Measurements from ENCODE around the gene SNCB. TPM values are rescaled to one million over a fixed set of nuclear protein-coding genes. Genes with fewer than 3 reads are reported as not detected.

The SNCB gene
- total RNA-seq, 4 donors from 2014 or later = not detected

DNA sequence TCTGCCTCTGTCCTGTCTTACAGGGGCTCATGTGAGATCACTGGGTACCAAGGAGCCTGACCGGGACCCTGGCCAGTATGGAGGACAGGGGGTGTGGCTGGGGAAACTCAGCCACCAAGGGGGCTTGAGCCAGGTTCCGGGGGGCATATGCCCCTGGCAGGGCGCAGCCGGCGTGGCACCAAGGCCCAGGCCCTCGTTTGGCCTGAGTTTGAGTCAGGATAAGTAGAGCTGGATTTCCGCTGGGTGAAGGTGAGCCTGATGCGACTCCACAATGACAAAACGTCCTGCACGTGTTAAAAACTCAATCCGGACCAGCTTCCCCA lies 16.3 kb upstream of the SNCB start:
- DNase-seq (ENCODE audit: low spot score in 2 of 2) = no peak
- Histone ChIP-seq H3K27me3 (no peaks in the 10 kb centered on the region), H3K36me3 (no peaks in the 10 kb centered on the region), H3K27ac (no peak overlapping the region), H3K9me3 (no peaks in the 10 kb centered on the region), H3K4me1 (peaks cover 29% of the 10 kb centered on the region), H3K4me3 (peak overlapping the region; percentile 73)
- WGBS = 66% methylated on average over 2 of the region's 11 CpGs
- no peak for TF ChIP-seq POLR2A (IDR thresholded peaks at IDR 0.05)
- TF ChIP-seq, protein P1, sequence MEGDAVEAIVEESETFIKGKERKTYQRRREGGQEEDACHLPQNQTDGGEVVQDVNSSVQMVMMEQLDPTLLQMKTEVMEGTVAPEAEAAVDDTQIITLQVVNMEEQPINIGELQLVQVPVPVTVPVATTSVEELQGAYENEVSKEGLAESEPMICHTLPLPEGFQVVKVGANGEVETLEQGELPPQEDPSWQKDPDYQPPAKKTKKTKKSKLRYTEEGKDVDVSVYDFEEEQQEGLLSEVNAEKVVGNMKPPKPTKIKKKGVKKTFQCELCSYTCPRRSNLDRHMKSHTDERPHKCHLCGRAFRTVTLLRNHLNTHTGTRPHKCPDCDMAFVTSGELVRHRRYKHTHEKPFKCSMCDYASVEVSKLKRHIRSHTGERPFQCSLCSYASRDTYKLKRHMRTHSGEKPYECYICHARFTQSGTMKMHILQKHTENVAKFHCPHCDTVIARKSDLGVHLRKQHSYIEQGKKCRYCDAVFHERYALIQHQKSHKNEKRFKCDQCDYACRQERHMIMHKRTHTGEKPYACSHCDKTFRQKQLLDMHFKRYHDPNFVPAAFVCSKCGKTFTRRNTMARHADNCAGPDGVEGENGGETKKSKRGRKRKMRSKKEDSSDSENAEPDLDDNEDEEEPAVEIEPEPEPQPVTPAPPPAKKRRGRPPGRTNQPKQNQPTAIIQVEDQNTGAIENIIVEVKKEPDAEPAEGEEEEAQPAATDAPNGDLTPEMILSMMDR (IDR thresholded peaks at IDR 0.05) = no peak
- TF ChIP-seq POLR2AphosphoS5 (IDR thresholded peaks at IDR 0.05) = no peak
- no peak for TF ChIP-seq EP300 (IDR thresholded peaks at IDR 0.05)

DNA sequence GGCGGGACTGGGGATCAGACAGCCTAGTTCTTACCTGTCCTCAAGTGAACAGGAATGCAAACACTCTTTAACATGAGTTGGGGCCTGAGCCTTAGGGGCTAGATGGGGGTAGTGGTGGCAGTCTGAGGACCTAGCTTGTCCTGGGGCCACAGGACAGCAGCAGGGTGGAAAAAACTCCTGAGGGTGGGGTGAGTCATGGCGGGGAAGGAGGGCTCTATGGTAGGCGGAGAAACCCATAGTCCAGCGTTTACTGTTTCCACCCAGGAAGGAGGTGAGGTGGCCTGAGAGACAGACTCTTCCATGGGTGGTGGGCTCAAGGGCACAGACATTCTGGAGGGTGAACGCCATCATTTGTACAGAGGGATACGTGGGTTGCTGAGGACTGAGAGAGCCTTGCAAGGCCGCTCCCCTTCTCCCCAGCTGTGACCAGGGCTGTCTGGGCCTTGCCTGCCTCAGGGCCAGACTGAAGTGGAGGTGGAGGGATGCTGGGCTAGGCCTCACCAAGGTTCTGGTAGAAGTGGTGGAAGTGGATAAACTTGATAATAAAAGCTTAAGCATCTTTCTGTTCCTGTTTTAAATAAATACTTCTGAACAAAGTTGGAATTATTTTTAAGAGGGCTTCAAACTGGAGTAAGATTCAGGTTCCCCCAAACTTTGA lies 15.8 kb upstream of the SNCB start:
- Histone ChIP-seq H3K27ac (no peak overlapping the region), H3K4me3 (peak overlapping the region; percentile 73), H3K36me3 (no peaks in the 10 kb centered on the region), H3K27me3 (no peaks in the 10 kb centered on the region), H3K4me1 (peaks cover 26% of the 10 kb centered on the region), H3K9me3 (no peaks in the 10 kb centered on the region)
- WGBS = 88% methylated on average over 7 of the region's 7 CpGs
- TF ChIP-seq POLR2A (IDR thresholded peaks at IDR 0.05) = no peak
- no peak for TF ChIP-seq POLR2AphosphoS5 (IDR thresholded peaks at IDR 0.05)
- TF ChIP-seq EP300 (IDR thresholded peaks at IDR 0.05) = no peak
- TF ChIP-seq, protein P1 (IDR thresholded peaks at IDR 0.05) = no peak
- no peak for DNase-seq (ENCODE audit: low spot score in 2 of 2)

DNA sequence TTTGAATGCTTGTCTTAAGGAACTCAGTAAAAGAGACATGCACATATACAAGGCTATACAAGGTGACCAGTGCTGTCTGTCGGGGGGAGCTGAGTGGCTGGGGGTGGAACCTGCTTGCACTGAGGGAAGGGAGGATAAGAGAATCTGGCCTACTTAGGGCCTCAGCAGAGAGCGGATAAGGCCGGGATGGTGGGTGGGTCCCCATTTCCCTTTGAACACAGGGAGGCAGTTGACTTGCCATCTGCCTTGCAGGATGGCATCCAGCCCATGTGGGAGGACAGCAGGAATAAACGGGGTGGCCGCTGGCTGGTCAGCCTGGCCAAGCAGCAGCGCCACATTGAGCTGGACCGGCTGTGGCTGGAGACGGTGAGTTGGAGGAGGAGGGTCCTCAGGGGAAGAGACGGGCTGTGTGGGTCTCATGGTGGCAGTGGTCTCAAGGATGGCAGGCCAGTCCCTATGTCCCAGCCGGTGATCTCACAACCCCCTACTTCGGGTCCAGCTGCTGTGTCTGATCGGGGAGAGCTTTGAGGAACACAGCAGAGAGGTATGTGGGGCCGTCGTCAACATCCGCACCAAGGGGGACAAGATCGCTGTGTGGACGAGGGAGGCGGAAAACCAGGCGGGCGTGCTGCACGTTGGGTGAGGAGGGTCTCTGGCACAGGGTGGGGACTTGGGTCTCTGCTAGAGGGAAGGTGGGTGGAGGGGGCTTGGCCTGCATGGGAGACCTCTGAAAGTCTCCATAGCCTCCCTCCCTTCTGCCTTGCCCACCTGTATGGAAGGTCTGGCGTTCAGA lies 14.7 kb upstream of the SNCB start:
- Histone ChIP-seq H3K4me3 (no peak overlapping the region), H3K9me3 (no peaks in the 10 kb centered on the region), H3K27ac (no peak overlapping the region), H3K27me3 (no peaks in the 10 kb centered on the region), H3K36me3 (no peaks in the 10 kb centered on the region), H3K4me1 (peaks cover 23% of the 10 kb centered on the region)
- TF ChIP-seq POLR2A (IDR thresholded peaks at IDR 0.05) (no peak), POLR2AphosphoS5 (IDR thresholded peaks at IDR 0.05) (no peak), EP300 (IDR thresholded peaks at IDR 0.05) (no peak)
- TF ChIP-seq, protein P1 (IDR thresholded peaks at IDR 0.05) = no peak
- no peak for DNase-seq (ENCODE audit: low spot score in 2 of 2)
- WGBS = 90% methylated on average over 22 of the region's 22 CpGs

DNA sequence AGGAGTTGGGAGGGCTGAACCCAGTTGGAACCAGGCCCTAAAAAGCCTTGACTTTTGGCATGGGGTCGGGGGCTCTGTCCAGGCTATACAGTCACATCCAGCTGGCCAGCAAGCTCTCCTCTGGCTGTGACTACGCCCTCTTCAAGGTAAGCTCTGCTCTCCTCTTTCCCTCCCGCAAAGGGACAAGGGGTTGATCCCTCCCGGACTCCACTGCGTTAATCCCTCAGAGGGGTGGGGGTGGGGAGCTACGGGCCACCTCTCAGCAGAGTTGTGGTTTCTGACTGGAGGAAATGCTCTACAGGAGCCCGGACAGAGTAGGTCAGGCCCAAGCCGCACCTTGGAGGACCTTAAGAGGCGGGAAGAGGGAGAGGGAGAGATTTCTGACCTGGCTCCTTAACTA lies 14.0 kb upstream of the SNCB start:
- no peaks in the 10 kb centered on the region for H3K9me3 ChIP-seq
- WGBS = 80% methylated on average over 7 of the region's 9 CpGs

More for the DNA sequence above, 14.0 kb upstream of the SNCB start:
- no peak overlapping the region for H3K4me3 ChIP-seq
- no peak for DNase-seq (ENCODE audit: low spot score in 2 of 2)
- TF ChIP-seq POLR2A (IDR thresholded peaks at IDR 0.05) (no peak), POLR2AphosphoS5 (IDR thresholded peaks at IDR 0.05) (no peak), EP300 (IDR thresholded peaks at IDR 0.05) (no peak)
- TF ChIP-seq, protein P1 (IDR thresholded peaks at IDR 0.05) = no peak
- H3K27me3 ChIP-seq = no peaks in the 10 kb centered on the region
- no peaks in the 10 kb centered on the region for H3K36me3 ChIP-seq
- peaks cover 23% of the 10 kb centered on the region for H3K4me1 ChIP-seq
- no peak overlapping the region for H3K27ac ChIP-seq
